PC-3 (cell line): ENCODE results near the gene PRDM5. TPM values are rescaled to one million over a fixed set of nuclear protein-coding genes. Genes with fewer than 3 reads are reported as not detected.

Experiments
- ATAC-seq: fragments of 200-7000 bp; cut with Tn5 transposase; 2 replicates; pipeline ENCODE4 v1.9.1; 2020; ENCODE audit warnings: mild to moderate bottlenecking, moderate library complexity
- BruUV-seq: library from RNA; stranded (reverse); fragments of 400-500 nt; replicated peaks from 2 replicates; lab custom pipeline; 2021; lab: Mats Ljungman, UMichigan
- CTCF ChIA-PET: fragments of 300-600 bp; sonication (Branson Sonifier 250); formaldehyde crosslinking; loops from one replicate; lab custom pipeline; 2022; ENCODE audit warnings: antibody characterized with exemption; lab: Charles Lee
- POLR2A ChIA-PET: fragments of 300-600 bp; sonication (Branson Sonifier 250); formaldehyde crosslinking; loops from one replicate; lab custom pipeline; 2022; ENCODE audit warnings: antibody characterized with exemption; ENCODE audit not compliant: unreplicated experiment; lab: Charles Lee
- DNase-seq: peaks from one replicate; pipeline ENCODE4 v3.0.0-alpha.2; 2015
- H2AFZ ChIP-seq: fragments of 300-600 bp; sonication (generic); 2 replicates; pipeline ENCODE4 v1.6.0; 2016; ENCODE audit warnings: antibody characterized with exemption, low read length
- H3F3A ChIP-seq: fragments of 300-600 bp; sonication (generic); one replicate; pipeline ENCODE4 v1.6.0; 2017; ENCODE audit warnings: antibody characterized with exemption, low read length, control low read depth, mild to moderate bottlenecking; ENCODE audit not compliant: unreplicated experiment
- H3K27ac ChIP-seq: fragments of 300-600 bp; sonication (generic); 2 replicates; pipeline ENCODE4 v1.5.1; 2016; ENCODE audit warnings: mild to moderate bottlenecking, low read length
- H3K27me3 ChIP-seq: fragments of 300-600 bp; sonication (generic); 2 replicates; pipeline ENCODE4 v1.6.1; 2016; ENCODE audit warnings: low read length, mixed read lengths
- H3K36me3 ChIP-seq: fragments of 300-600 bp; sonication (generic); 2 replicates; pipeline ENCODE4 v1.6.1; 2016; ENCODE audit warnings: low read depth, mixed run types, low read length, mixed read lengths
- H3K4me1 ChIP-seq: fragments of 300-600 bp; sonication (generic); 2 replicates; pipeline ENCODE4 v1.5.1; 2016; ENCODE audit warnings: low read length; ENCODE audit not compliant: insufficient read depth
- H3K4me2 ChIP-seq: fragments of 300-600 bp; sonication (generic); 2 replicates; pipeline ENCODE4 v1.6.0; 2016; ENCODE audit warnings: low read length
- H3K4me3 ChIP-seq: fragments of 300-600 bp; sonication (generic); 2 replicates; pipeline ENCODE4 v1.5.1; 2016; ENCODE audit warnings: mild to moderate bottlenecking, low read length, mixed read lengths
- H3K79me2 ChIP-seq: fragments of 300-600 bp; sonication (generic); 2 replicates; pipeline ENCODE4 v1.6.1; 2017; ENCODE audit warnings: low read length, mixed read lengths
- H3K9ac ChIP-seq: fragments of 300-600 bp; sonication (generic); 2 replicates; pipeline ENCODE4 v1.6.0; 2016; ENCODE audit warnings: mild to moderate bottlenecking, low read length
- H3K9me2 ChIP-seq: fragments of 300-600 bp; sonication (generic); replicated peaks from 2 replicates; pipeline ENCODE4 v1.6.1; 2016; ENCODE audit warnings: mixed run types, low read length, mixed read lengths
- H3K9me3 ChIP-seq: fragments of 300-600 bp; sonication (generic); 2 replicates; pipeline ENCODE4 v1.6.1; 2016; ENCODE audit warnings: low read length, mixed read lengths
- H4K20me1 ChIP-seq: fragments of 300-600 bp; sonication (generic); 2 replicates; pipeline ENCODE4 v1.6.1; 2016; ENCODE audit warnings: low read length, mixed read lengths
- CTCF ChIP-seq: fragments of 300-600 bp; sonication (generic); conservative IDR thresholded peaks from 2 replicates; pipeline ENCODE4 v1.5.1; 2017; ENCODE audit warnings: antibody characterized with exemption, low read depth, mild to moderate bottlenecking, low read length
- EZH2 ChIP-seq: fragments of 300-600 bp; sonication (generic); IDR thresholded peaks from one replicate; pipeline ENCODE4 v1.6.1; 2017; ENCODE audit warnings: antibody characterized with exemption, mild to moderate bottlenecking, low read length; ENCODE audit not compliant: unreplicated experiment
- EZH2phosphoT487 ChIP-seq: fragments of 300-600 bp; sonication (generic); IDR thresholded peaks from 2 replicates; pipeline ENCODE4 v1.6.1; 2018; ENCODE audit warnings: mild to moderate bottlenecking, antibody characterized with exemption, low read length, borderline replicate concordance
- intact Hi-C: fragments of 100-400 bp; cut with micrococcal nuclease; formaldehyde crosslinking; loops from 2 replicates; pipeline ENCODE4 v1.9.0; 2023
- total RNA-seq: library from RNA; depleted of rRNA; stranded (reverse); fragments of >200 nt; gene quantifications from 2 replicates; pipeline ENCODE4 v1.2.3, GENCODE V29; 2014

Gene PRDM5
- total RNA-seq, 1 experiment from 2014 or later = 2.4 TPM

GRCh38 chr4:120843849-120844527 is 78.5 kb downstream of the PRDM5 start:
- CTCF ChIA-PET = interaction anchor here (0.6 to 0.7 kb wide), 2 partner anchors 25 to 119 kb away, joined by 3 read pairs; no protein-coding TSS in a partner anchor
- no peak overlapping the region for H3K4me2 ChIP-seq
- no peaks in the 10 kb centered on the region for H3K79me2 ChIP-seq
- peak; percentile 46 for TF ChIP-seq CTCF
- no peak for TF ChIP-seq EZH2
- H4K20me1 ChIP-seq = no peaks in the 10 kb centered on the region
- H3K27me3 ChIP-seq = no peaks in the 10 kb centered on the region
- peak; percentile 54; the same call in 1 of the 2 replicates for ATAC-seq
- no peak overlapping the region for H3K4me3 ChIP-seq
- no peaks in the 10 kb centered on the region for H3K36me3 ChIP-seq
- no peak overlapping the region for H2AFZ ChIP-seq
- no peaks in the 10 kb centered on the region for H3K9me3 ChIP-seq
- BruUV-seq = no TSS peak
- H3K9ac ChIP-seq = no peak overlapping the region
- DNase-seq = peak; percentile 4
- no peak overlapping the region for H3K27ac ChIP-seq
- no peaks in the 10 kb centered on the region for H3F3A ChIP-seq
- POLR2A ChIA-PET = no interaction called here
- intact Hi-C loops = no loop called here
- H3K4me1 ChIP-seq = no peaks in the 10 kb centered on the region
- no peaks in the 10 kb centered on the region for H3K9me2 ChIP-seq

- ChIA-PET POLR2A (no interaction called here), CTCF (no interaction called here)
- Histone ChIP-seq H3K27me3 (no peaks in the 10 kb centered on the region), H4K20me1 (no peaks in the 10 kb centered on the region), H3K4me1 (no peaks in the 10 kb centered on the region), H3F3A (no peaks in the 10 kb centered on the region), H3K4me2 (no peak overlapping the region), H3K9ac (no peak overlapping the region), H3K79me2 (no peaks in the 10 kb centered on the region), H2AFZ (no peak overlapping the region), H3K36me3 (no peaks in the 10 kb centered on the region), H3K27ac (no peak overlapping the region), H3K9me3 (no peaks in the 10 kb centered on the region), H3K4me3 (no peak overlapping the region), H3K9me2 (no peaks in the 10 kb centered on the region)
- ATAC-seq (no peak), DNase-seq (no peak)
- BruUV-seq = no TSS peak
- intact Hi-C loops = no loop called here
- TF ChIP-seq CTCF = no peak
- no peak for TF ChIP-seq EZH2
- TF ChIP-seq EZH2phosphoT487 = no peak
Measured at GRCh38 chr4:120842031-120842430, 80.5 kb downstream of the PRDM5 start.

- ChIA-PET POLR2A (no interaction called here), CTCF (no interaction called here)
- no peaks in the 10 kb centered on the region for H3K9me2 ChIP-seq
- no peak overlapping the region for H3K9ac ChIP-seq
- no peak overlapping the region for H2AFZ ChIP-seq
- no peaks in the 10 kb centered on the region for H4K20me1 ChIP-seq
- no peak overlapping the region for H3K4me2 ChIP-seq
- no peaks in the 10 kb centered on the region for H3K9me3 ChIP-seq
- ATAC-seq = no peak
- no TSS peak for BruUV-seq
- H3K36me3 ChIP-seq = no peaks in the 10 kb centered on the region
- intact Hi-C loops = no loop called here
- no peak for DNase-seq
- no peaks in the 10 kb centered on the region for H3K79me2 ChIP-seq
- no peaks in the 10 kb centered on the region for H3K27me3 ChIP-seq
- H3K4me3 ChIP-seq = no peak overlapping the region
- TF ChIP-seq CTCF (no peak), EZH2phosphoT487 (no peak), EZH2 (no peak)
- H3K27ac ChIP-seq = no peak overlapping the region
- no peaks in the 10 kb centered on the region for H3K4me1 ChIP-seq
- no peaks in the 10 kb centered on the region for H3F3A ChIP-seq
Measured at GRCh38 chr4:120841580-120841979, 80.9 kb downstream of the PRDM5 start.
